Measurements from ENCODE around the gene TLCD3A.

- TF ChIP-seq, protein P1, sequence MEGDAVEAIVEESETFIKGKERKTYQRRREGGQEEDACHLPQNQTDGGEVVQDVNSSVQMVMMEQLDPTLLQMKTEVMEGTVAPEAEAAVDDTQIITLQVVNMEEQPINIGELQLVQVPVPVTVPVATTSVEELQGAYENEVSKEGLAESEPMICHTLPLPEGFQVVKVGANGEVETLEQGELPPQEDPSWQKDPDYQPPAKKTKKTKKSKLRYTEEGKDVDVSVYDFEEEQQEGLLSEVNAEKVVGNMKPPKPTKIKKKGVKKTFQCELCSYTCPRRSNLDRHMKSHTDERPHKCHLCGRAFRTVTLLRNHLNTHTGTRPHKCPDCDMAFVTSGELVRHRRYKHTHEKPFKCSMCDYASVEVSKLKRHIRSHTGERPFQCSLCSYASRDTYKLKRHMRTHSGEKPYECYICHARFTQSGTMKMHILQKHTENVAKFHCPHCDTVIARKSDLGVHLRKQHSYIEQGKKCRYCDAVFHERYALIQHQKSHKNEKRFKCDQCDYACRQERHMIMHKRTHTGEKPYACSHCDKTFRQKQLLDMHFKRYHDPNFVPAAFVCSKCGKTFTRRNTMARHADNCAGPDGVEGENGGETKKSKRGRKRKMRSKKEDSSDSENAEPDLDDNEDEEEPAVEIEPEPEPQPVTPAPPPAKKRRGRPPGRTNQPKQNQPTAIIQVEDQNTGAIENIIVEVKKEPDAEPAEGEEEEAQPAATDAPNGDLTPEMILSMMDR (conservative IDR thresholded peaks at IDR 0.05; ENCODE audit: low read length): no peak
- no peak for TF ChIP-seq EZH2phosphoT487 (IDR thresholded peaks at IDR 0.05; ENCODE audit: borderline replicate concordance)
Observed at GRCh38 chr17:692116-692515, 40.3 kb upstream of the TLCD3A start.

Data from Loucy (cell line).